H9 (cell line): ENCODE measurements around the gene TBX15. TPM values are rescaled to one million over a fixed set of nuclear protein-coding genes. Genes with fewer than 3 reads are reported as not detected.

Experiments
- DNase-seq: peaks from one replicate; pipeline ENCODE4 v3.0.0-alpha.2; 2017
- H2AFZ ChIP-seq: one replicate; pipeline ENCODE4 v1.6.1; 2013; ENCODE audit warnings: mild to moderate bottlenecking, low read length, control low read depth, moderate library complexity
- H2AK5ac ChIP-seq: 2 replicates; pipeline ENCODE4 v1.6.1; 2013; ENCODE audit warnings: low read length, control low read depth, mixed read lengths; ENCODE audit not compliant: insufficient read length
- H2BK120ac ChIP-seq: one replicate; pipeline ENCODE4 v1.6.1; 2013; ENCODE audit warnings: low read depth, mild to moderate bottlenecking, low read length, control low read depth, inconsistent platforms; ENCODE audit not compliant: poor library complexity, severe bottlenecking
- H2BK12ac ChIP-seq: 2 replicates; pipeline ENCODE4 v1.6.1; 2013; ENCODE audit warnings: low read length, control low read depth, mixed read lengths, low read depth; ENCODE audit not compliant: insufficient read length
- H2BK15ac ChIP-seq: 2 replicates; pipeline ENCODE4 v1.6.1; 2013; ENCODE audit warnings: low read depth, low read length, control low read depth
- H2BK20ac ChIP-seq: one replicate; pipeline ENCODE4 v1.6.1; 2013; ENCODE audit warnings: low read depth, mild to moderate bottlenecking, low read length, control low read depth, inconsistent platforms; ENCODE audit not compliant: poor library complexity, severe bottlenecking
- H2BK5ac ChIP-seq: 2 replicates; pipeline ENCODE4 v1.6.1; 2013; ENCODE audit warnings: low read length, control low read depth, mixed read lengths; ENCODE audit not compliant: insufficient read length
- H3K14ac ChIP-seq: 2 replicates; pipeline ENCODE4 v1.6.1; 2013; ENCODE audit warnings: low read length, control low read depth; ENCODE audit not compliant: insufficient read depth
- H3K18ac ChIP-seq: 2 replicates; pipeline ENCODE4 v1.6.1; 2013; ENCODE audit warnings: low read depth, mild to moderate bottlenecking, mixed read lengths, low read length, control low read depth; ENCODE audit not compliant: insufficient read length
- H3K23ac ChIP-seq: 2 replicates; pipeline ENCODE4 v1.6.1; 2013; ENCODE audit warnings: low read length, control low read depth, mixed read lengths, low read depth; ENCODE audit not compliant: insufficient read length
- H3K23me2 ChIP-seq: 2 replicates; pipeline ENCODE4 v1.6.1; 2013; ENCODE audit warnings: low read depth, mild to moderate bottlenecking, mixed read lengths, low read length, control low read depth; ENCODE audit not compliant: insufficient read length, poor library complexity, severe bottlenecking
- H3K27ac ChIP-seq: 2 replicates; pipeline ENCODE4 v1.5.1; 2013; ENCODE audit warnings: low read length, control low read depth, mixed read lengths, low read depth; ENCODE audit not compliant: insufficient read length
- H3K27me3 ChIP-seq: 2 replicates; pipeline ENCODE4 v1.6.1; 2013; ENCODE audit warnings: low read length, control low read depth, inconsistent platforms; ENCODE audit not compliant: insufficient read depth
- H3K4ac ChIP-seq: 2 replicates; pipeline ENCODE4 v1.6.1; 2013; ENCODE audit warnings: low read depth, mild to moderate bottlenecking, control low read depth, inconsistent platforms, low read length, moderate library complexity
- H3K4me1 ChIP-seq: 2 replicates; pipeline ENCODE4 v1.6.1; 2013; ENCODE audit warnings: low read length, control low read depth, inconsistent platforms; ENCODE audit not compliant: insufficient read depth
- H3K4me2 ChIP-seq: 2 replicates; pipeline ENCODE4 v1.6.1; 2013; ENCODE audit warnings: low read length, control low read depth, mixed read lengths; ENCODE audit not compliant: insufficient read length, insufficient read depth
- H3K56ac ChIP-seq: 2 replicates; pipeline ENCODE4 v1.6.1; 2013; ENCODE audit warnings: low read depth, mild to moderate bottlenecking, mixed read lengths, low read length, control low read depth; ENCODE audit not compliant: insufficient read length
- H3K79me1 ChIP-seq: 2 replicates; pipeline ENCODE4 v1.6.1; 2013; ENCODE audit warnings: low read depth, mild to moderate bottlenecking, moderate library complexity, low read length, control low read depth, inconsistent platforms; ENCODE audit not compliant: insufficient read depth, poor library complexity, severe bottlenecking
- H3K79me2 ChIP-seq: 2 replicates; pipeline ENCODE4 v1.6.1; 2013; ENCODE audit warnings: low read length, control low read depth, inconsistent platforms; ENCODE audit not compliant: insufficient read depth
- H3K9ac ChIP-seq: 2 replicates; pipeline ENCODE4 v1.6.1; 2013; ENCODE audit warnings: low read length, control low read depth, mixed read lengths; ENCODE audit not compliant: insufficient read length; ENCODE audit errors: extremely low read depth
- H3K9me3 ChIP-seq: one replicate; pipeline ENCODE4 v1.6.1; 2013; ENCODE audit warnings: low read depth, low read length, inconsistent platforms; ENCODE audit not compliant: control insufficient read depth
- H3T11ph ChIP-seq: one replicate; pipeline ENCODE4 v1.6.1; 2013; ENCODE audit warnings: mild to moderate bottlenecking, low read length, control low read depth, inconsistent platforms
- H4K20me1 ChIP-seq: one replicate; pipeline ENCODE4 v1.6.1; 2013; ENCODE audit not compliant: control insufficient read depth, insufficient read length, insufficient read depth
- H4K5ac ChIP-seq: 2 replicates; pipeline ENCODE4 v1.6.1; 2013; ENCODE audit warnings: low read depth, mild to moderate bottlenecking, mixed read lengths, low read length, control low read depth; ENCODE audit not compliant: insufficient read length
- H4K8ac ChIP-seq: replicated peaks from 2 replicates; pipeline ENCODE4 v1.6.1; 2013; ENCODE audit warnings: low read length, control low read depth, mixed read lengths, low read depth; ENCODE audit not compliant: insufficient read length
- H4K91ac ChIP-seq: 2 replicates; pipeline ENCODE4 v1.6.1; 2013; ENCODE audit warnings: low read depth, mild to moderate bottlenecking, moderate library complexity, mixed read lengths, low read length, control low read depth; ENCODE audit not compliant: insufficient read length
- H3K27ac Mint-ChIP-seq, 3 experiments: 2 replicates in 2 of 3; 3 replicates in 1 of 3; pipeline ENCODE4 v1.8.0; 2020 to 2021; ENCODE audit warnings: mixed read lengths in 3 of 3, mild to moderate bottlenecking in 1 of 3, moderate library complexity in 1 of 3
- H3K27me3 Mint-ChIP-seq: 2 replicates; pipeline ENCODE4 v1.8.0; 2021; ENCODE audit warnings: low read depth, mild to moderate bottlenecking, moderate library complexity, mixed read lengths
- H3K36me3 Mint-ChIP-seq, 3 experiments: 2 replicates in 2 of 3; 3 replicates in 1 of 3; pipeline ENCODE4 v1.8.0; 2020 to 2021; ENCODE audit warnings: low read depth in 3 of 3, mixed read lengths in 3 of 3; ENCODE audit not compliant: insufficient read depth in 1 of 3
- H3K4me1 Mint-ChIP-seq, 2 experiments: 2 replicates each; pipeline ENCODE4 v1.8.0; 2020; ENCODE audit warnings: mixed read lengths in 2 of 2
- H3K4me3 Mint-ChIP-seq, 2 experiments: 2 replicates in 1 of 2; 3 replicates in 1 of 2; pipeline ENCODE4 v1.8.0; 2020 to 2021; ENCODE audit warnings: mild to moderate bottlenecking in 2 of 2, mixed read lengths in 2 of 2, moderate library complexity in 1 of 2
- H3K9me3 Mint-ChIP-seq, 2 experiments: 2 replicates in 1 of 2; 3 replicates in 1 of 2; pipeline ENCODE4 v1.8.0; 2020; ENCODE audit warnings: mild to moderate bottlenecking in 2 of 2, mixed read lengths in 2 of 2, moderate library complexity in 1 of 2
- CTCF ChIP-seq: fragments of 200-600 bp; sonication (generic); conservative IDR thresholded peaks from 3 replicates; pipeline ENCODE4 v1.8.0; 2021; ENCODE audit warnings: antibody characterized with exemption, mild to moderate bottlenecking
- WGBS: extraction: QIAGEN DNeasy Blood & Tissue Kit; methylation state at CpG from one replicate; pipeline ENCODE4 v1.1.7; 2013; ENCODE audit warnings: missing lambda C conversion rate, low lambda C conversion rate, mixed read lengths; ENCODE audit not compliant: insufficient read length; ENCODE audit errors: extremely low coverage; 5-methylcytosine and 5-hydroxymethylcytosine counted together
- total RNA-seq: library from RNA; stranded (reverse); gene quantifications from 2 replicates; pipeline ENCODE4 v1.2.1, GENCODE V29; 2021

Gene TBX15
- total RNA-seq, 1 experiment from 2014 or later = 0.07 TPM

GRCh38 chr1:118982821-118983557 lies 5.2 kb downstream of the TBX15 start:
- Mint-ChIP-seq H3K27me3 (peaks cover 100% of the 10 kb centered on the region), H3K4me3 (peak overlapping the region in 1 of 2 experiments; percentile 85; a peak in 3 of 5 replicates), H3K36me3 (no peaks in the 10 kb centered on the region; a peak in 1 of 7 replicates), H3K4me1 (peaks cover 47 to 60% of the 10 kb centered on the region in 2 experiments), H3K9me3 (peaks cover 2 to 19% of the 10 kb centered on the region in 2 experiments; a peak in 4 of 5 replicates), H3K27ac (no peak overlapping the region)
- H3K79me2 ChIP-seq = no peaks in the 10 kb centered on the region
- H3K23me2 ChIP-seq = peaks cover 16% of the 10 kb centered on the region
- no peaks in the 10 kb centered on the region for H3K9me3 ChIP-seq
- H4K8ac ChIP-seq = no peak overlapping the region
- no peak for DNase-seq
- TF ChIP-seq CTCF = no peak
- H3K79me1 ChIP-seq = no peaks in the 10 kb centered on the region
- no CpG with 5 or more reads among the region's 26 CpGs for WGBS
- peaks cover 91% of the 10 kb centered on the region for H3K27me3 ChIP-seq
- H2BK5ac ChIP-seq = no peak overlapping the region
- H2BK120ac ChIP-seq = no peak overlapping the region
- H3K4me2 ChIP-seq = peak overlapping the region; percentile 52
- peaks cover 3% of the 10 kb centered on the region for H3K4me1 ChIP-seq
- no peaks in the 10 kb centered on the region for H4K20me1 ChIP-seq
- no peak overlapping the region for H3K18ac ChIP-seq
- H3K56ac ChIP-seq = no peak overlapping the region
- no peak overlapping the region for H2BK20ac ChIP-seq
- H4K91ac ChIP-seq = no peak overlapping the region
- H3K14ac ChIP-seq = no peak overlapping the region
- H2BK12ac ChIP-seq = no peak overlapping the region
- no peak overlapping the region for H3K27ac ChIP-seq
- no peak overlapping the region for H2AK5ac ChIP-seq
- no peak overlapping the region for H3K9ac ChIP-seq
- H4K5ac ChIP-seq = no peak overlapping the region
- no peak overlapping the region for H3T11ph ChIP-seq
- no peak overlapping the region for H2AFZ ChIP-seq
- no peak overlapping the region for H3K23ac ChIP-seq
- no peak overlapping the region for H3K4ac ChIP-seq
- no peak overlapping the region for H2BK15ac ChIP-seq
